Tibial nerve (tissue), 4 donors: ENCODE results near the gene INO80D. TPM values are rescaled to one million over a fixed set of nuclear protein-coding genes. Genes with fewer than 3 reads are reported as not detected.
"Not testable (repeated sequence)": the region's sequence is repeated elsewhere in the genome, so short reads cannot be mapped to it uniquely, and the experiment has no call there.

ENCODE experiments used
- DNase-seq, 2 donors: peaks; one replicate each; pipeline ENCODE4 v3.0.0-alpha.2; 2019; ENCODE audit warnings: low spot score in 2 of 2
- H3K27ac ChIP-seq, 4 donors: fragments of 200-600 bp; sonication (generic) in 3 of 4; one replicate each; pipeline ENCODE4 v1.5.1; 2017 to 2019; ENCODE audit warnings: mild to moderate bottlenecking in 1 of 4
- H3K27me3 ChIP-seq, 2 donors: fragments of 200-600 bp; sonication (generic) in 1 of 2; one replicate each; pipeline versions ENCODE4 v1.5.1 to v1.6.0; 2017 to 2019
- H3K36me3 ChIP-seq, 3 donors: fragments of 200-600 bp; sonication (generic); one replicate each; pipeline ENCODE4 v1.5.1; 2018 to 2019
- H3K4me1 ChIP-seq, 4 donors: fragments of 200-600 bp; sonication (generic) in 3 of 4; one replicate each; pipeline ENCODE4 v1.5.1; 2017 to 2019
- H3K4me3 ChIP-seq, 4 donors: fragments of 200-600 bp; sonication (generic) in 3 of 4; one replicate each; pipeline ENCODE4 v1.5.1; 2017 to 2019; ENCODE audit warnings: mild to moderate bottlenecking in 1 of 4, moderate library complexity in 1 of 4
- H3K9me3 ChIP-seq, 4 donors: fragments of 200-600 bp; sonication (generic) in 3 of 4; one replicate each; pipeline ENCODE4 v1.5.1; 2017 to 2019
- EP300 ChIP-seq, 2 donors: sonication (generic); formaldehyde crosslinking; IDR thresholded peaks; one replicate each; pipeline ENCODE4 v1.6.1; 2017; ENCODE audit warnings: antibody characterized with exemption in 2 of 2, mild to moderate bottlenecking in 1 of 2
- POLR2A ChIP-seq, 2 donors: fragments of 450-650 bp; IDR thresholded peaks; one replicate each; pipeline ENCODE4 v1.6.1; 2017; ENCODE audit warnings: antibody characterized with exemption in 2 of 2, mild to moderate bottlenecking in 2 of 2, moderate library complexity in 2 of 2
- WGBS, 2 donors: methylation state at CpG; one replicate each; pipeline ENCODE4 v1.1.5; 2018; 5-methylcytosine and 5-hydroxymethylcytosine counted together
- total RNA-seq, 4 donors: library from RNA; depleted of rRNA; stranded (reverse); fragments of >200 nt; gene quantifications; one replicate each; pipeline ENCODE4 v1.1.0, GENCODE V29; 2016
- TF ChIP-seq, protein P1 (sequence below), 5 experiments: fragments of 200-600 bp in 3 of 5; fragments of 450-650 bp in 2 of 5; sonication (generic) in 3 of 5; IDR thresholded peaks; one replicate each; pipeline ENCODE4 v1.5.1; 2016 to 2019; ENCODE audit warnings: antibody characterized with exemption in 5 of 5, mild to moderate bottlenecking in 3 of 5, moderate library complexity in 2 of 5

INO80D gene
- total RNA-seq, 4 donors from 2014 or later, result 16.9 to 24.3 (median 20.6) TPM

DNA sequence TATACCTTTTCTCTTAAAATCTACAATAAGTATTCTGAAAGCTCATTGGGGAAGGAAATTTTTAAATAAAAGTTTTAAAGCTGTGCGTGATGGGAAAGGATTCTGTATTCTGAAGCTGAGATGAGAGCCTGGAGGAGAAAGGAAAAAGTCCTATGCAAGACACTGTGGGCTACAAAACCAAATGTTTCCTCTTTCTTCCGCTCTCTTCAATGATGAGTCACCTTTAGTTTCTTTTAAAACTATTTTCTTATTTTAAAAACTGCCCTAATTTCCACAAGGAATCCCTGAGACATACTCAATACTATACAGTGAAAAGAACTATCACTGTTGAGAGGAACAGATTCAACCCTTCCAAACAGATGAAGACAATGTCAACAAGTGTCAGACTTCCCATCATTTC, 87.4 kb downstream of the INO80D start:
- Histone ChIP-seq H3K36me3 (peaks cover 0 to 25% (median 0%) of the 10 kb centered on the region in 3 donors), H3K4me3 (no peak overlapping the region), H3K27me3 (no peaks in the 10 kb centered on the region), H3K4me1 (peaks cover 0 to 16% (median 3%) of the 10 kb centered on the region in 4 donors), H3K27ac (no peak overlapping the region), H3K9me3 (no peaks in the 10 kb centered on the region)
- no peak for DNase-seq
- TF ChIP-seq EP300 (IDR thresholded peaks at IDR 0.05) (no peak), POLR2A (IDR thresholded peaks at IDR 0.05) (no peak)
- TF ChIP-seq, protein P1, sequence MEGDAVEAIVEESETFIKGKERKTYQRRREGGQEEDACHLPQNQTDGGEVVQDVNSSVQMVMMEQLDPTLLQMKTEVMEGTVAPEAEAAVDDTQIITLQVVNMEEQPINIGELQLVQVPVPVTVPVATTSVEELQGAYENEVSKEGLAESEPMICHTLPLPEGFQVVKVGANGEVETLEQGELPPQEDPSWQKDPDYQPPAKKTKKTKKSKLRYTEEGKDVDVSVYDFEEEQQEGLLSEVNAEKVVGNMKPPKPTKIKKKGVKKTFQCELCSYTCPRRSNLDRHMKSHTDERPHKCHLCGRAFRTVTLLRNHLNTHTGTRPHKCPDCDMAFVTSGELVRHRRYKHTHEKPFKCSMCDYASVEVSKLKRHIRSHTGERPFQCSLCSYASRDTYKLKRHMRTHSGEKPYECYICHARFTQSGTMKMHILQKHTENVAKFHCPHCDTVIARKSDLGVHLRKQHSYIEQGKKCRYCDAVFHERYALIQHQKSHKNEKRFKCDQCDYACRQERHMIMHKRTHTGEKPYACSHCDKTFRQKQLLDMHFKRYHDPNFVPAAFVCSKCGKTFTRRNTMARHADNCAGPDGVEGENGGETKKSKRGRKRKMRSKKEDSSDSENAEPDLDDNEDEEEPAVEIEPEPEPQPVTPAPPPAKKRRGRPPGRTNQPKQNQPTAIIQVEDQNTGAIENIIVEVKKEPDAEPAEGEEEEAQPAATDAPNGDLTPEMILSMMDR (IDR thresholded peaks at IDR 0.05), result no peak
- WGBS, 2 donors, result 89 to 93% methylated on average over 2 of the region's 2 CpGs

DNA sequence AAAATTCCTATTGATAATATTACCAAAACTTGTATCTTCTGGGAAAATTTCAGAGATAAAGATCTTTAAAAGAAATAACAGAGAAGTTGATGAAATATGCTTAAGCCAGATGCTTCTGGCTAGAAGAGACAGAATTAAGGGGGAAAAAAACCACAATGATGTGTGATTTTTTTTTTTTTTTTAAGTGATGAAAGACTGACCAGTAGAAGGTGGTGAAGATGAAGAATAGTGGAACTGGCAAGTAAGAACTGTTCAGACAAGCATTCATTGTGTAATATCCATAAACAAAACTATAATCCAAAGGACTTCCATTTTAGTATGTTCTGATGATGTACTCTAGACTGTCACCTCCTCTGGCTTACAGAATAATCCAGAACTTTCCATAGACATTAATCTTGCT, 89.8 kb downstream of the INO80D start:
- Histone ChIP-seq H3K27ac (no peak overlapping the region), H3K9me3 (no peaks in the 10 kb centered on the region), H3K4me3 (no peak overlapping the region), H3K36me3 (peaks cover 0 to 41% (median 0%) of the 10 kb centered on the region in 3 donors), H3K4me1 (peaks cover 0 to 3% (median 0%) of the 10 kb centered on the region in 4 donors), H3K27me3 (no peaks in the 10 kb centered on the region)
- no peak for TF ChIP-seq EP300 (IDR thresholded peaks at IDR 0.05)
- TF ChIP-seq, protein P1 (IDR thresholded peaks at IDR 0.05), result no peak
- no peak for TF ChIP-seq POLR2A (IDR thresholded peaks at IDR 0.05)
- no peak for DNase-seq

DNA sequence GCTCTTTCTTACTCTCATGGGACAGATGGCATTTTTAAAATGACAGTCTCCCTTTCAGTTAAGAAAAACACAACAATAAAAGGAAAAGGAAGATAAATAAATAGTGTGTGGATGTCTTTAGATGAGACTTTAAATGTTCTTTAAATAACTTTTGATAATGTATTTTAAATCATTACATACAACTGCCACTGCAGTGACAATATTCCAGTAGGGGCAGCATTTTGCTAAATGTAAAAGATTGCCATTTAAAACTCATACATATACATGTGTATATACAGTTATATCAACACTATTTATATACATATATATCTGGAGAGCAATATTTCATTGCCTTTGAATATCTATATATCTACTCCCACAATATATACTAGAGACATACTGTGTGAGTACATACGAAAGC, 90.7 kb downstream of the INO80D start:
- H3K4me3 ChIP-seq, result no peak overlapping the region
- H3K9me3 ChIP-seq, result no peaks in the 10 kb centered on the region
- H3K4me1 ChIP-seq, result no peaks in the 10 kb centered on the region
- H3K36me3 ChIP-seq, result peaks cover 0 to 48% (median 0%) of the 10 kb centered on the region in 3 donors
- DNase-seq, result no peak
- H3K27me3 ChIP-seq, result no peaks in the 10 kb centered on the region
- 91 to 97% methylated on average over 1 of the region's 1 CpG for WGBS, 2 donors
- no peak for TF ChIP-seq POLR2A (IDR thresholded peaks at IDR 0.05)
- H3K27ac ChIP-seq, result no peak overlapping the region

DNA sequence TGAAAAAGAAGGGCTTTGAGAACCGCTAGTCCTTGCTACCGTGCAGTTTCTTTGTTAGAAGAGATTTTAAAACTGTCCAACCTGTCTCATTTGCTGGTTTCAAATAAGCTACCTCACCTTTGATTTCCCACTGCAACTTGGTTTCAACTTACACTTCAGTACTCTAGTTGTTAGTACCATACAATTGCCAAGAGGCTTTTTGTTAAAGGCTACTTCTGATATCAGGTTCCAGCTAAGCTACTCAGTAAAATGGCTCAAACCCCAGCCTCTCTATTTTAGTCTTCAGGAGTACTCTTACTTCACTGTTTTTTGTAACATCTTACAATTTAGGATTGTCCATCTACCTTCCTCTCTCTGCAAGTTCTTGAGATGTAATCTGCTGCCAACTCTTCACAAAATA, 91.6 kb downstream of the INO80D start:
- Histone ChIP-seq H3K36me3 (peaks cover 0 to 52% (median 0%) of the 10 kb centered on the region in 3 donors), H3K4me1 (no peaks in the 10 kb centered on the region)

DNA sequence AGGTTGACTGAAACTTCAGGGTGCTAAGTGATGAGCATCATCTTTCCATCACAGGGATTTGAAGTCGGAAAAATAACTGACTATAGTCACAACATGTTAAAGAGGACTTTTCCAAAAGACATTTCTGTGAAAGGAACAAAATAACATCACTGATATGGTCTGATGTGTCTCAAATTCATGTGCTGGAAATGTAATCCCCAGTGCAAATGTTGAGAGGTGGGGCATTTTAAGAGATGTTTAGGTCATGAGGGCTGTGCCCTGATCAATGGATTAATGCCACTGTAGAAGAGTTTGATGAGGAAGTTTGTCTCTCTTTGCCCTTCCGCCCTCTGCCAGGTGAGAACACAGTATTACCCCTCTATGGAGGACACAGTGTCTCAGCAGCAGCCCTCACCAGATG, 95.9 kb downstream of the INO80D start:
- peaks cover 0 to 40% (median 0%) of the 10 kb centered on the region in 3 donors for H3K36me3 ChIP-seq
- H3K4me3 ChIP-seq, result no peak overlapping the region
- no peaks in the 10 kb centered on the region for H3K4me1 ChIP-seq
- 92 to 93% methylated on average over 2 of the region's 2 CpGs for WGBS, 2 donors
- no peaks in the 10 kb centered on the region for H3K9me3 ChIP-seq
- no peak overlapping the region for H3K27ac ChIP-seq
- DNase-seq, result no peak
- H3K27me3 ChIP-seq, result no peaks in the 10 kb centered on the region
- no peak for TF ChIP-seq EP300 (IDR thresholded peaks at IDR 0.05)
- TF ChIP-seq, protein P1 (IDR thresholded peaks at IDR 0.05), result no peak
- no peak for TF ChIP-seq POLR2A (IDR thresholded peaks at IDR 0.05)

More for the DNA sequence above, 91.6 kb downstream of the INO80D start:
- no peaks in the 10 kb centered on the region for H3K27me3 ChIP-seq
- H3K9me3 ChIP-seq, result no peaks in the 10 kb centered on the region
- 87 to 91% methylated on average over 2 of the region's 2 CpGs for WGBS, 2 donors
- no peak for DNase-seq
- no peak overlapping the region for H3K4me3 ChIP-seq
- H3K27ac ChIP-seq, result no peak overlapping the region
- no peak for TF ChIP-seq EP300 (IDR thresholded peaks at IDR 0.05)
- no peak for TF ChIP-seq POLR2A (IDR thresholded peaks at IDR 0.05)

DNA sequence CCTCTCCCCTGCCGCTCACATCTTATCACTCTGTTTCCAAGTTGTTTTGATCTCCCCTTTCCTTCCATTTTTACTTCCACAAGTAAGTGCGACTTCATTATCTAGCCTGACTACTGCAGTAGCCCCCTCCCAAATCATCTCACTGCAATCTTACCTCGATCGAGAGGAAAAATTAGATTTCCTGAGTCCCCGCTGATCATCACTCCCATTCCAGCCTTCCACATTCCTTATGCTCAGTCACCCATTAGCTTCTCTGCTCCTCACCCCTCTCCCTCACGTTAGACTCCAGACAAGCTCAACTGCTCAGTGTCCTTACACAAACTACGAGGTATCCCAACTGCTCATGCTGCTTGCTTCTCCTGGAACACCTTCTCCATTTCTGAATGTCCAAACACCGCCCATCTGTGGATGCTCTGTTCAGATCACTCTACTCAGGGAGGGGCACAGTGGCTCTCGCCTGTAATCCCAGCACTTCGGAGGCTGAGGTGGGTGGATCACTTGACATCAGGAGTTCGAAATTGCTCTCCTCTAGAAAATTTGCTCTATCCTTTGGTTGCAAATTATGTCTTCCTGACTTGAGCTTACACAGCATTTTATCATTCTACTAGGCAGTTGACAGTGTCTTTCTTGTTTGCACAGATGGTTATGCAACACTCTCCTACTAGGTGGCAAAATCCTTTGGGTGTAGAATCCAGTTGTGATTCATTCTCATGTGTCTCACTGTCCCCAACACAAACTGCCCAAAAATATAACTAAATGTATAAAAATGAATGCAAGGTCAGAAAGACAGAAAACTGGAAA, 96.5 kb downstream of the INO80D start:
- Histone ChIP-seq H3K27ac (no peak overlapping the region), H3K9me3 (no peaks in the 10 kb centered on the region), H3K4me1 (no peaks in the 10 kb centered on the region), H3K27me3 (no peaks in the 10 kb centered on the region), H3K36me3 (peaks cover 0 to 40% (median 0%) of the 10 kb centered on the region in 3 donors), H3K4me3 (no peak overlapping the region)
- 86 to 93% methylated on average over 11 of the region's 11 CpGs for WGBS, 2 donors
- no peak for DNase-seq
- TF ChIP-seq EP300 (IDR thresholded peaks at IDR 0.05) (no peak), POLR2A (IDR thresholded peaks at IDR 0.05) (no peak)
- TF ChIP-seq, protein P1 (IDR thresholded peaks at IDR 0.05), result no peak

DNA sequence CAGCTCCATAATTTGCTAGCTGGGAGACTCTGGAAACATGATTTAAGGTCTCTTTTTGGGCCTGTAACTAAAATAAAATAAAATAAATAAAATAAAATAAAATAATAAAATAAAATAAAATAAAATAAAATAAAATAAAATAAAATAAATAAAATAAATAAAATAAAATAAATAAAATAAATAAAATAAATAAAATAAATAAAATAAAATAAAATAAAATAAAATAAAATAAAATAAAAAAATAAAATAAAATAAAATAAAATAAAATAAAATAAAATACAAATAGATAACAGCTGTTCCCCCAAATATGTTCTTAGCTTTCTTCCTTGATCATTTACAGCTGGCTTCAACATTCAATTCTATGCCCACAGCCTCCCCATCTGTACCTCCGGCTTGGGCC, 97.3 kb downstream of the INO80D start:
- 95 to 100% methylated on average over 1 of the region's 1 CpG for WGBS, 2 donors
- peaks cover 0 to 40% (median 0%) of the 10 kb centered on the region in 3 donors for H3K36me3 ChIP-seq
- not testable (repeated sequence) for H3K27ac ChIP-seq, H3K27me3 ChIP-seq, H3K4me3 ChIP-seq, H3K4me1 ChIP-seq, DNase-seq, H3K9me3 ChIP-seq
